GM10266 (cell line): ENCODE measurements around the gene PDE6C.

Experiments used
- DNase-seq: peaks from one replicate; pipeline ENCODE4 v3.0.0; 2012; ENCODE audit errors: extremely low spot score
- CTCF ChIP-seq: IDR thresholded peaks from 2 replicates; pipeline ENCODE4 v1.5.1; 2012; ENCODE audit warnings: mild to moderate bottlenecking, low read depth; ENCODE audit not compliant: control insufficient read depth, insufficient read depth; ENCODE audit errors: missing control alignments

PDE6C gene

DNA sequence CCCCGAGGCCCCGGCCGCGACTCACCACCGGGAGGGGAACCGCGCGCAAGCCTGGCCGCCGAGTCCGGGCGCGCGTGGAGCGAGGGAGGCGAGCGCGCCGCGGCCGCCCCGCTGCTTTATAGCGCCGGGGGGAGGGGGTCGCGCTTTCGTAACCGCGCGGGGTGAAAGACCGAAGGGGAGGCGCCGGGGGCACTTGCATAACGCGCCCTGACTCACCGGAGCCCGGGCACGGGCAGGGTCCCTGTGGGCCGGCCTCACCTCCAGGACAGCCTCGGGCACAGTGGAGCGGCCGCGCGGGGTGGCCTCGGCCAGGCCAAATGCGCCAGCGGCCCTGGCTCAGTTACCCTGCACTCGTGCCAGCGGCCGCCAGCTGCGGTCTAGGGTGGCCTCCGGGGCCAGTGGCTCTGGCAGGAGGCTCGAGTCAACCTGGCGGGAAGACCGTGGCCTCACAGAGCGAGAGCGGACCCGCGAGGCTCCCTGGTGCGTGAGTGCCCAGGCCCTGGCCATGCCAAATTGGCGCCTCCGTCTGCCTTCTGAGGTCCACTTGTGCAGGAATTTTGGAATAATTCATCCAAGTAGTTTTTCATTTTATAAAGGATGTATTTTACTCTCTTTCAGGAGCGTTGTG lies 11.1 kb upstream of the PDE6C start, which contains the start of gene RBP4:
RBP4 (minus strand) TSS at position 90 of the 628 bp plus-strand sequence. CDS start 207 bp downstream, outside the sequence.
- DNase-seq = no peak
- no peak for TF ChIP-seq CTCF

GRCh38 chr10:93601774-93602162 lies 10.6 kb upstream of the PDE6C start:
- TF ChIP-seq CTCF = no peak
- no peak for DNase-seq

DNA sequence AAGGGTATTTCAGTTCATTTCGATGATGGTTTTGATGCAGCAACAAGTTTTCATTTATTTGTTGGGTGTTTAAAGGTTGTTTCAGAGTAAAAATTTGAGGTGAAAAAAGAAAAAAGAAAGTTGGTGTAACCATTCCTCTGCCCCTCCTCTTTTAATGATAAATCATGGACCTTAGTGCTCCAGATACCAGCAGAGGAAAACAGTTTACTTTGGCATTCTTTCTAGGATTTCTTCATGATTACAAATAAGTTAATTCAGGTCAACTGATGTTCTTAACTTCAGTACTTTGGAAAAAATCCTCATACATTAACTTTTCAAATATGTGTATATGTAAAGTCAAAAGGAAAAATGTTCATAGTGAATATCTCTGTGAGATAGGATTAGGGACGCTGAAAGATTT lies 9.3 kb upstream of the PDE6C start:
- DNase-seq = no peak
- TF ChIP-seq CTCF = no peak

DNA sequence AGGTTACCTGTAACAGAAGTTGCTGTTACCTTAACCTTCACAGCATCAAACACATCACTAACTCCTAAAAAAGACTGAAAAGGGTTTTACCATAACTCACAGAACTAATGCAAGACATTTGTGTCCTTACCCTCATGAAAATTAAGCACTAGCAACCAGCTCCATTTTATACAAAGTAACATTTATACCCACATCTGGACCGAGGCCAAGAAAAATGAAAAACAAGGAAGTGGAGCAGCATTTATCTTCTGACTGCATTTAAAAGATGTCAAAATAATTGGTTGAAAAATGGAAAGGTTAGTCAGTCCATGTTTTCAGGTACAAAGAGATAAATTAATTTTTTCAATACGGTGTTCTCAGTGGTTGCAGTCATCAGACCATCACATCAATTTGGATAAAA lies 8.2 kb upstream of the PDE6C start:
- no peak for TF ChIP-seq CTCF
- DNase-seq = no peak

GRCh38 chr10:93608421-93608820 lies 3.9 kb upstream of the PDE6C start:
- TF ChIP-seq CTCF = no peak
- no peak for DNase-seq

DNA sequence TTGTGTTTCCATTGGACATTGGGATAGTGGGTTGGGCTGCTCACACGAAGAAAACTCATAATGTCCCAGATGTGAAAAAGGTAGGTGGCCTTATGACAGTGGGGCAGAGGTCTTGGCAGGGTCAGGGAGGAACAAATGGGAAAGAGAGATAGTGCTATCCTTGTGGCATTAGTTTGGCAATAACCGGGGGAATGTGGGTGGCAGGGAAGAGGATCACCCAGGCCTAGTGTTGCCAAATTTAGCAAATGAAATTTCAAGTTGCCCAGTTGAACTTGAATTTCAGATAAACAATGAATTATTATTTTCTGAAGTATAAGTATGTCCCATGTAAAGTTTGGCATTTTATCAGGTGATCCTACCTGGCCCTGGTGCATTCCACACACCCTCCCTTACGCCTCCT lies 789 bp downstream of the PDE6C start:
- no peak for TF ChIP-seq CTCF
- DNase-seq = no peak

GRCh38 chr10:93614101-93614825 lies 1.9 kb downstream of the PDE6C start:
- no peak for TF ChIP-seq CTCF
- DNase-seq = no peak
